SIG-M5 treated with dmso at 0.1 percent for 504 hours (cell line): ENCODE data around the gene NTN3.

ENCODE experiments used
- DNase-seq: peaks from one replicate; lab custom pipeline; 2025; ENCODE audit not compliant: unreplicated experiment; lab: John Stamatoyannopoulos, UW

The NTN3 gene

DNA sequence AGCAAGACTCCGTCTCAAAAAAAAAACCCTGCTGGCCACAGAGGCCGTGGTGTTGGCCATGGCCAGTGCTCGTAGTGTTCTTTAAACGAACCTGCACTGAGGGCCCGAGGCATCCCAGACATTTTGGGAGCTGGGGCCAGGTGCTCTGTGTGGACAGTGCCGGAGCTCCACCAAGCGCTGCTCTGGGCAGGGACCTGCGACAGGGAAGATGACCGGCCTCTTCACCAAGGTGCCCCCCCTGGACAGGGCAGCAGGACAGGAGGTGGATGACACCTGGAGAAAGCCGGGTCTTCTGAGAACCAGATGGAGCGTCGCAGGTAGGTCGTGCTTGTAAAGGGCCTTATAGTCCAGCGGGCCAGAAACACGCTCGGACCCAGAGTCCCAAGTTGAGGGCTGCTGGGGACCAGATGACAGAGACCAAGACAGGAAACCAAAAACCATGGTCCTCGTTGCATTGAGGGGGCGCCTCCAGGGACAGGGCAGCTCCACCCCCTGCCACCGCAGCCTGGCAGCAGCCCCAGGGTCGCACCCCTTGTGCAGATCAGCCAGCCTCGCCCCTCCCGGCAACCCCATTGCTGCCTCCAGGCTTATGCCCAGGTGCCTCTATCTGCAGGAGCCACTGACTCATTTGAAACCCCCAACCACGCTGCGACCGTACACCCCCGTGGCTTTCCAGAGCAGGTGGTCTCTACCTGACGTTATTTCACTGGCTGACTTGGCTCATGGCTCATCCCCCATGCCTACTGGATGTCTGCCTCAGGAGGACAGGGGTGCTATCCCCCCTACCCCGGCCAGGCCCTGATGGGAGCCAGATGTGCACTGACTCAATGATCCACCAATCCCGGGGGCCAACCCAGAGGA lies 4.2 kb upstream of the NTN3 start:
- no peak for DNase-seq

GRCh38 chr16:2467528-2468232 lies 3.4 kb upstream of the NTN3 start:
- no peak for DNase-seq

DNA sequence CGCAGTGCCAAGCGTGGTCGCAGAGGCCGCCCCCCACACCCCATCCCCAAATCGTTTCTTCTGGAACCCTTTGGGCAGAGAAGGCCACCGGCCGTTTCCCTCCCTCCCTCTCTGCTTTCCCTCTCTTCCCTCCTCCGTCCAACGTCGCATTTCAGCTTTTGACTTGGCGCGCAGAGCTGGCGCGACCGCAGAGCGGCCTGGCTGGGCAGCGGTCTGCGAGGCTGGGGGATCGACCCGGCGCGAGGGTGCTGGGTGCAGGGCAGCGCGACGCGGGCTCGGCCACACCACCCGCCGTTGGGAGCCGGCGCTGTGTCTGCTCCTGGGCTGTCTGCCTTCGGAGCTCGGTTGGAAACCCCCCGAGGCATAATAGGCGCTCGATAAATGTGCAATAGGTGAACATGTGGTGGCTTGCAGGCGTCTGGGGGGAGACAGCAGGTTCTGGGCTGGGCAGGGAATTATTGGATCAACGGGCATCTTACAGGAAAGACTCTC lies 2.8 kb upstream of the NTN3 start:
- no peak for DNase-seq

DNA sequence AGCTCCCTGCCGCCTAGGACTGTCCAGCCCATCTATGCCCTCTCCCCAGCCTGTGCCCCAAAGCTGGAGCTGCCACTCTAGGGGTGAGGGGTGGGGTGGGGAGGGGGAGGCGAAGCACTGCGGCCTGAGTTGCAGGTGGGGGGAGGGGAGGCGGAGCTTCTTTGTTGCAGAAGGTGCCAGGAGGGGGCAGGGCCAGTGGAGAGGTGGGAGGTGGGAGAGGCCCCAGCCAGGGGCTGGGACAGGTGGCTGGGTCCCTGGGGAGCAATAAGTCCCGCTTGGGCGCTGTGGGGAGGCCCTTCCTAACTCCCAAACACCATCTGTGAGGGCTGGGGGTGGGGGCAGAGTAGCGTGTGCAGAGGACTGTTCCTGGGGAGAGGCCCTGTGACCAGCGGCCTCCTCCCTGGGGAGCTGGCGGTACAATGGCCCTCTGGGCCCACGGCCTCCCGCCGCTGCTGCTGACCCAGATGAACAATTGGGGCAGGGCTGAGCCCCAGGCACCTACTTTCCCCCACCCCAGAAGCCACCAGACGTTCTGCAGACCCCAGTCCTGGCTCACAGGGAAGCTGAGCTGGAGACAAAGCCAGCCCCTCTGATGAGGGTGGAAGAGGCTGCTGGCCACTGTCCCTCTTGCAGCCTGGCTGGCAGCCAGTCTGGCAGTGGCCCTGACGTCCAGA lies 2.2 kb upstream of the NTN3 start:
- no peak for DNase-seq

GRCh38 chr16:2469399-2470233 lies 1.5 kb upstream of the NTN3 start:
- no peak for DNase-seq

GRCh38 chr16:2470234-2470601 lies 879 bp upstream of the NTN3 start:
- DNase-seq = no peak

GRCh38 chr16:2470603-2471015 lies 488 bp upstream of the NTN3 start:
- no peak for DNase-seq

GRCh38 chr16:2471653-2472487 lies 773 bp downstream of the NTN3 start:
- DNase-seq = no peak

GRCh38 chr16:2472488-2472864 lies 1.4 kb downstream of the NTN3 start:
- no peak for DNase-seq

GRCh38 chr16:2472885-2473445 lies 1.9 kb downstream of the NTN3 start:
- DNase-seq = no peak

GRCh38 chr16:2473446-2473926 lies 2.4 kb downstream of the NTN3 start:
- no peak for DNase-seq

- peak; percentile 50 for DNase-seq
Measured at GRCh38 chr16:2473999-2474876, 3.1 kb downstream of the NTN3 start.

DNA sequence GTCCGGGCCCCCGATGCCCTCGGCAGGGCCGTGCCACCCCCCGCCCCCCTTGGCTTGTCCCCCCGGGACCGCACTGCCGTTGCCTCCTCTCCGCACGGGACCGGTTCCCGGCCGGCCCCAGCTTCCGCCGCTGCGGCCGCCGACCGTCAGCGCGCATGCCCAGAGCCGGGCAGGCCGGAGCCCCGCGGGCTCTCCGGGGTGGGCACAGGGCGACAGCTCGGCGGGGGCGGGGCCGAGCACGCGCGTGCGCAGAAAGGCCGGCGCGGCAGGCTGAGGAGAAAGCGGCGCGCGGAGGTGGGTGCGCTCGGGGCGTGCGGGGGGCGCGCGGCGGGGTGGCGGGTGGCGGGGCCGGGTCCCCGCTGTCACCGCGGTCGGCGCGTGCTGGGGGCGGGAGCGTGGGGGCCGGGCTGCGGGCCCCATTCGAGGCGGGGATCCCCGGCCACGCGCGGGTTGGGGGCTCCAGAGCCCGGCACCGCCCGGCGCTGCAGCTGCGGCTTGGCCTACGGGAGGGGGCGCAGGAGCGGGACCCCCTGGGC lies 3.8 kb downstream of the NTN3 start, which contains the start of gene TBC1D24:
Gene TBC1D24, plus strand, starts transcription at position 251 of the 536 bp plus-strand sequence. CDS start 21,022 bp downstream, outside the sequence.
- peak; percentile 51 for DNase-seq

GRCh38 chr16:2475413-2476344 lies 4.6 kb downstream of the NTN3 start:
- DNase-seq = peak; percentile 55

- no peak for DNase-seq
Measured at GRCh38 chr16:2476345-2476720, 5.2 kb downstream of the NTN3 start.

DNA sequence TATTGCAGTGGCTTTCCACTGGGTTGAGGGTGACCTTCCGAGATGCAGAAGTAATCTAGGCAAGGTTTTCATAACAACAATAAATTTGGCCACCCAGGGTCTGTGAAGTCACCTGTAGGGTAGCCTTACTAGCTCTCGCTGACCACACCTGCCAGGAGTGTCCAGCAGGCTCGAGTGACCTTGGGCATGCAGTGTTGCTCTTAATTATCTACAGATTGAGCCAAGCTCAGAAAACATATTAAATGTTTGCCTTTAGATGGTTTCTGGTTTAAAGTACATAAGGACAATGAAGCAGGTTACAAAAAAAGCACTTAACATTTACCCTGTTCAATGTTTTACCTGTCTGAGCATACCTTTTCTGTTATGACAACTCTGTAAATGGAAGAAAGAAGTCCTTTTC lies 5.6 kb downstream of the NTN3 start:
- no peak for DNase-seq

DNA sequence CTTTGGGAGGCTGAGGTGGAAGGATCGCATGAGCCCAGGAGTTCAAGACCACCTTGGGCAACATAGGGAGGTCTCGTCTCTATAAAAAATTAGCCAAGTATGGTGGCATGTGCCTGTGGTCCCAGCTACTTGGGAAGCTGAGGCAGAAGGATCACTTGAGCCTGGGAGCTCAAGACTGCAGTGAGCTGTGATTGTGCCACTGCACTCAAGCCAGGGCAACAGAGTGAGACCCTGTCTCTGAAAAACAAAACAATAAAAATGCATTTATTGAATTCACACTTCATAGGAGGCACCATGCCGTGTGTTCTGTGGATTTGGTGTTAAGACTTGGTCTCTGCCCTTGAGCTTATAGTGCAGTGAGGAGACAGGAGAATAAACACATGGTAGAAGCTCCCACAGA lies 6.2 kb downstream of the NTN3 start:
- no peak for DNase-seq
